D721Med (cell line): ENCODE measurements around the gene PCDHA4.

Source experiments
- DNase-seq: peaks from one replicate; pipeline ENCODE4 v3.0.0; 2011; ENCODE audit warnings: low spot score; ENCODE audit not compliant: insufficient read length
- FAIRE-seq: peaks from 2 replicates; lab custom pipeline; 2011; peaks lifted over from hg19 to GRCh38; lab: Jason Lieb, UNC
- CTCF ChIP-seq: IDR thresholded peaks from 2 replicates; pipeline ENCODE4 v1.5.1; 2012; ENCODE audit warnings: mild to moderate bottlenecking, control low read depth; ENCODE audit not compliant: insufficient read depth; ENCODE audit errors: missing control alignments

PCDHA4 gene

GRCh38 chr5:140857987-140858240 is 51.0 kb downstream of the PCDHA4 start:
- DNase-seq (no peak), FAIRE-seq (no peak)
- TF ChIP-seq CTCF = no peak

- no peak for FAIRE-seq
- TF ChIP-seq CTCF = no peak
- DNase-seq = no peak
These were observed 55.8 kb downstream of the PCDHA4 start for GRCh38 chr5:140862441-140863295.
